Activated CD4-positive, CD25-positive, alpha-beta regulatory T cell treated with anti-CD3 and anti-CD28 coated beads, Interleukin-2, amount 50 U/mL, for 16 hours (primary cell): ENCODE measurements around the gene FBXO34.

Experiments used
- DNase-seq: peaks from one replicate; pipeline ENCODE4 v3.0.0-alpha.2; 2020; ENCODE audit warnings: low read depth, low spot score

FBXO34 gene

GRCh38 chr14:55270832-55271571 lies at the start of gene FBXO34:
TSS of gene FBXO34 (plus strand) at chr14:55271421. CDS start at chr14:55350391, 78,970 bp downstream.
- peak; percentile 98 for DNase-seq

GRCh38 chr14:55221968-55222367 lies 49.3 kb upstream of the FBXO34 start:
- no peak for DNase-seq

- DNase-seq: no peak
Measured at GRCh38 chr14:55223364-55223763, 47.9 kb upstream of the FBXO34 start.

- no peak for DNase-seq
Measured at GRCh38 chr14:55228261-55228660, 43.0 kb upstream of the FBXO34 start.

- DNase-seq: no peak
Measured at GRCh38 chr14:55233591-55233990, 37.6 kb upstream of the FBXO34 start.

- no peak for DNase-seq
Measured at GRCh38 chr14:55238019-55238680, 33.1 kb upstream of the FBXO34 start.

GRCh38 chr14:55239320-55239719 lies 31.9 kb upstream of the FBXO34 start:
- no peak for DNase-seq

GRCh38 chr14:55240526-55241178 lies 30.6 kb upstream of the FBXO34 start:
- DNase-seq: no peak

GRCh38 chr14:55241673-55242072 lies 29.5 kb upstream of the FBXO34 start:
- no peak for DNase-seq

- DNase-seq: no peak
Measured at GRCh38 chr14:55243386-55243785, 27.8 kb upstream of the FBXO34 start.

GRCh38 chr14:55243813-55244212 lies 27.4 kb upstream of the FBXO34 start:
- DNase-seq: no peak

- no peak for DNase-seq
Measured at GRCh38 chr14:55245657-55246268, 25.5 kb upstream of the FBXO34 start.

GRCh38 chr14:55248411-55248810 lies 22.8 kb upstream of the FBXO34 start:
- DNase-seq: no peak

GRCh38 chr14:55249423-55249822 lies 21.8 kb upstream of the FBXO34 start:
- no peak for DNase-seq

GRCh38 chr14:55253276-55253675 lies 17.9 kb upstream of the FBXO34 start:
- DNase-seq: no peak

GRCh38 chr14:55254581-55254980 lies 16.6 kb upstream of the FBXO34 start:
- no peak for DNase-seq

- no peak for DNase-seq
Measured at GRCh38 chr14:55255979-55256378, 15.2 kb upstream of the FBXO34 start.

- no peak for DNase-seq
Measured at GRCh38 chr14:55256586-55256985, 14.6 kb upstream of the FBXO34 start.

- DNase-seq: no peak
Measured at GRCh38 chr14:55265197-55265596, 6.0 kb upstream of the FBXO34 start.

GRCh38 chr14:55267820-55268219 lies 3.4 kb upstream of the FBXO34 start:
- no peak for DNase-seq

- peak; percentile 16 for DNase-seq
Measured at GRCh38 chr14:55271572-55272298, 514 bp downstream of the FBXO34 start.

- no peak for DNase-seq
Measured at GRCh38 chr14:55272387-55272786, 1.2 kb downstream of the FBXO34 start.
